Liver (tissue), 3 donors: ENCODE measurements around the gene TNNI3K.

Experiments
- CTCF ChIP-seq: fragments of 150-350 bp; IDR thresholded peaks from 2 replicates; pipeline ENCODE4 v1.5.1; 2017; ENCODE audit warnings: improper control_type of control experiment, low read depth, low read length; ENCODE audit not compliant: missing input control
- EGR1 ChIP-seq, 2 donors: IDR thresholded peaks; 2 replicates each; pipeline ENCODE4 v1.6.1; 2016 to 2018; ENCODE audit warnings: antibody characterized with exemption in 2 of 2, low read depth in 2 of 2
- FOXA1 ChIP-seq: IDR thresholded peaks from 2 replicates; pipeline ENCODE4 v1.6.1; 2016; ENCODE audit warnings: antibody characterized with exemption
- GABPA ChIP-seq, 2 donors: IDR thresholded peaks in 1 of 2; conservative IDR thresholded peaks in 1 of 2; 2 replicates each; pipeline ENCODE4 v1.6.1; 2016; ENCODE audit warnings: antibody characterized with exemption in 2 of 2, mild to moderate bottlenecking in 1 of 2, moderate library complexity in 1 of 2
- JUND ChIP-seq, 2 donors: IDR thresholded peaks; 2 replicates each; pipeline ENCODE4 v1.6.1; 2016; ENCODE audit warnings: antibody characterized with exemption in 2 of 2
- MAX ChIP-seq: IDR thresholded peaks from 2 replicates; pipeline ENCODE4 v1.6.1; 2016; ENCODE audit warnings: antibody characterized with exemption
- NR2F2 ChIP-seq: IDR thresholded peaks from 2 replicates; pipeline ENCODE4 v1.6.1; 2016; ENCODE audit warnings: antibody characterized with exemption
- RXRA ChIP-seq, 2 donors: IDR thresholded peaks; 2 replicates each; pipeline ENCODE4 v1.6.1; 2017 to 2018; ENCODE audit warnings: antibody characterized with exemption in 2 of 2, mild to moderate bottlenecking in 1 of 2
- TAF1 ChIP-seq: conservative IDR thresholded peaks from 2 replicates; pipeline ENCODE4 v1.6.1; 2016; ENCODE audit warnings: antibody characterized with exemption, mild to moderate bottlenecking
- YY1 ChIP-seq: IDR thresholded peaks from 2 replicates; pipeline ENCODE4 v1.6.1; 2016; ENCODE audit warnings: antibody characterized with exemption, mild to moderate bottlenecking
- ZBTB33 ChIP-seq: IDR thresholded peaks from 2 replicates; pipeline ENCODE4 v1.6.1; 2016; ENCODE audit warnings: antibody characterized with exemption
- donor health status: healthy.
- donor health status: healthy.

GRCh38 chr1:74504125-74504932, 269.1 kb downstream of the TNNI3K start:
- TF ChIP-seq CTCF (peak; percentile 41), ZBTB33 (no peak), FOXA1 (no peak), YY1 (no peak), EGR1 (IDR thresholded peaks at IDR 0.05; ENCODE audit: low read depth in 2 of 2) (no peak), JUND (IDR thresholded peaks at IDR 0.05) (no peak), TAF1 (no peak), RXRA (IDR thresholded peaks at IDR 0.05) (no peak), GABPA (IDR thresholded peaks at IDR 0.05 in 1 of 2, conservative IDR thresholded peaks at IDR 0.05 in 1 of 2) (no peak), MAX (no peak), NR2F2 (no peak)
